ENCODE data around the gene SLBP. TPM values are rescaled to one million over a fixed set of nuclear protein-coding genes. Genes with fewer than 3 reads are reported as not detected.

Gene SLBP
- total and polyA plus RNA-seq, 3 donors from 2014 or later, result 118 to 173 (median 137) TPM

- no peaks in the 10 kb centered on the region for H3K36me3 ChIP-seq (ENCODE audit: low read depth, missing control alignments)
- no peaks in the 10 kb centered on the region for H3K4me1 ChIP-seq
- 61 to 65% methylated on average over 13 of the region's 13 CpGs for WGBS, 2 donors
- intact Hi-C loops (cut with DNase I; ENCODE audit: low total_unique reads), result no loop called here
- no peaks in the 10 kb centered on the region for H3K9me3 ChIP-seq
- TF ChIP-seq POLR2A (IDR thresholded peaks at IDR 0.05) (no peak), CTCF (IDR thresholded peaks at IDR 0.05) (no peak)
- H3K27ac ChIP-seq, result peak overlapping the region in 1 of 2 donors; percentile 87
- peak overlapping the region; percentile 59 to 71 for H3K4me3 ChIP-seq
- no peaks in the 10 kb centered on the region for H3K27me3 ChIP-seq
- no peak for DNase-seq
These were observed 29.3 kb downstream of the SLBP start for GRCh38 chr4:1682860-1683259.

GRCh38 chr4:1678244-1678643 lies 33.9 kb downstream of the SLBP start:
- TF ChIP-seq CTCF (IDR thresholded peaks at IDR 0.05) (no peak), POLR2A (IDR thresholded peaks at IDR 0.05) (no peak)
- WGBS, 2 donors, result 84 to 90% methylated on average over 5 of the region's 5 CpGs
- Histone ChIP-seq H3K27ac (no peak overlapping the region), H3K4me1 (no peaks in the 10 kb centered on the region), H3K9me3 (no peaks in the 10 kb centered on the region), H3K4me3 (no peak overlapping the region), H3K27me3 (no peaks in the 10 kb centered on the region), H3K36me3 (ENCODE audit: low read depth, missing control alignments) (no peaks in the 10 kb centered on the region)
- intact Hi-C loops (cut with DNase I; ENCODE audit: low total_unique reads), result no loop called here
- no peak for DNase-seq

- 81 to 86% methylated on average over 24 to 25 of the region's 25 CpGs for WGBS, 2 donors
These were observed 35.3 kb downstream of the SLBP start for GRCh38 chr4:1676605-1677525.

GRCh38 chr4:1675802-1676137 lies 36.3 kb downstream of the SLBP start:
- no peaks in the 10 kb centered on the region for H3K27me3 ChIP-seq
- no peaks in the 10 kb centered on the region for H3K4me1 ChIP-seq
- intact Hi-C loops (cut with DNase I; ENCODE audit: low total_unique reads), result no loop called here
- TF ChIP-seq POLR2A (IDR thresholded peaks at IDR 0.05) (no peak), CTCF (IDR thresholded peaks at IDR 0.05) (no peak)
- no peak for DNase-seq
- H3K4me3 ChIP-seq, result no peak overlapping the region
- H3K9me3 ChIP-seq, result no peaks in the 10 kb centered on the region
- no peaks in the 10 kb centered on the region for H3K36me3 ChIP-seq (ENCODE audit: low read depth, missing control alignments)
- no peak overlapping the region for H3K27ac ChIP-seq
- 85 to 86% methylated on average over 10 of the region's 10 CpGs for WGBS, 2 donors

More at GRCh38 chr4:1676605-1677525, 35.3 kb downstream of the SLBP start:
- Histone ChIP-seq H3K9me3 (no peaks in the 10 kb centered on the region), H3K27me3 (no peaks in the 10 kb centered on the region), H3K4me1 (no peaks in the 10 kb centered on the region), H3K36me3 (ENCODE audit: low read depth, missing control alignments) (no peaks in the 10 kb centered on the region), H3K27ac (no peak overlapping the region), H3K4me3 (no peak overlapping the region)
- no peak for DNase-seq
- intact Hi-C loops (cut with DNase I; ENCODE audit: low total_unique reads), result no loop called here
- TF ChIP-seq CTCF (IDR thresholded peaks at IDR 0.05), result no peak
- no peak for TF ChIP-seq POLR2A (IDR thresholded peaks at IDR 0.05)
